GM19238 (cell line): ENCODE measurements around the gene SUCO.

ENCODE experiments used
- DNase-seq: peaks from one replicate; pipeline ENCODE4 v3.0.0; 2011; ENCODE audit warnings: low spot score; ENCODE audit not compliant: insufficient read length

Gene SUCO

DNA sequence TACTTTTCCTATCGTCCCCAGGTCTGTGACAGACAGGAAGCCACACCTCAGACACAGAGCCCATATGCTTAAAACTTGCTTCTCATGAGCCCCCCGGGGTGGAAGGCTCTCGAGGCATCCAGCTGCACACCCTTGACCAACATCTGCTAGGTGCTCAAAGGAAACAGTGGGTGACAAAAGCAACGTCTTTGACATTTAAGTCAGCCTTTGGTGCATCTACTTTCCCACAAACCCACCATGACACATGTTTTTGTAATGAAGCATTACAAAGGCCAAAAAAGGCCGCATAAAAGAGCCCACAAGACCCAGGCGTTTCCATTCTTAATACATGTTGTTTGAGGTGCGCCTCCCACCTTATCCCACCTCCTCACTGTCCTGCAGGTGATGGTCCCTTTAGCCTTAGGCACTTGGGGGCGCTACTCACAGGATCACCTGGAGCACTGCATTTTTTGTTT lies 114.2 kb downstream of the SUCO start:
- no peak for DNase-seq

DNA sequence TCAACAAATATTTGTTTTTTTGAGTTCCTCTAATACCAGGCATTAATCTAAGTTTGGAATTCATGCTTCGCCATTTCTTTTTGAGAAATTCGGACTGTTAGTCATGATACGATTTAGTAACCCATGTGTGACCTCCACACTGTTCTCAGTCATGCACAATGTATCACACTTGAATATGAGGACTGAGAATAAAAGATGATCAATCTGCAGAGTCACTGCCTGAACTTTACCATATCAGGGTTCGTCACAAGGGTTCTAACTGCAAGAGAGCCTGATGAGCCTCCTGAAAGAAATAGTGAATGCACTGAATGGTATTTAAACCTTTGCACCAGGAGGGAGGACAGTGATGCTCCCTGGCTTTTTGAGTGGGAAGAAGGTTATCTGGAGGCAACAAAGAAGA lies 115.0 kb downstream of the SUCO start:
- no peak for DNase-seq

DNA sequence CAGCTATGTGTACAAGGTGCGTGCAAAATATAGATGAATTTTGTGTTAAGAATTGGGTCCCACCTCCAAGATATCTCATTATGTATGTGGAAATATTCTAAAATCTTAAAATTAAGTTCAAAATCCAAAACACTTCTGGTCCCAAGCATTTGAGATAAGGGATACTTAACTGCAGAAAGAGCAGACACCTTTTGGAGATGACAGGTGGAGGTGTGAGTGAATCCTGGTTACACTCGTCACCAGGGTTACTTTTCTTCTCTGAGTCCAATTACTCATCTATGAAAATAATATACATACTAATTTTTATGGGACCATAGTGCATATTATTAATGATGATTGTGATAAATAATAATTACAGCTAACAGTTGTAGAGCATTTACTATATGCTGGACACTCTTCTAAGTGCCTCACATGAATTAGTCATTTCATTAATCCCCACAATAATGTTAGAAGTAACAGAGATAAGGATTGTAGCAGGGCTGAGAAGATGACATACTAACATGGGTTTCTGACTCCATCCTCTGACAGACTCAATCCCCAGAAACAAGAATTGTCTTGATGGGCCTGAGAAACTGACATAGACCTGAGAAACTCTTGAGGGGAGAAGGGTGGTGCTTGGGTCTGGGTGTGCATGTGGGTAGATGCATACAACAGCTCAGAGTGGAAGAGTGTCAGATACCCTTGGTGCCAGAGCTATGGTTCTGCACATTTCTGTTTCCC lies 117.7 kb downstream of the SUCO start:
- DNase-seq: no peak

DNA sequence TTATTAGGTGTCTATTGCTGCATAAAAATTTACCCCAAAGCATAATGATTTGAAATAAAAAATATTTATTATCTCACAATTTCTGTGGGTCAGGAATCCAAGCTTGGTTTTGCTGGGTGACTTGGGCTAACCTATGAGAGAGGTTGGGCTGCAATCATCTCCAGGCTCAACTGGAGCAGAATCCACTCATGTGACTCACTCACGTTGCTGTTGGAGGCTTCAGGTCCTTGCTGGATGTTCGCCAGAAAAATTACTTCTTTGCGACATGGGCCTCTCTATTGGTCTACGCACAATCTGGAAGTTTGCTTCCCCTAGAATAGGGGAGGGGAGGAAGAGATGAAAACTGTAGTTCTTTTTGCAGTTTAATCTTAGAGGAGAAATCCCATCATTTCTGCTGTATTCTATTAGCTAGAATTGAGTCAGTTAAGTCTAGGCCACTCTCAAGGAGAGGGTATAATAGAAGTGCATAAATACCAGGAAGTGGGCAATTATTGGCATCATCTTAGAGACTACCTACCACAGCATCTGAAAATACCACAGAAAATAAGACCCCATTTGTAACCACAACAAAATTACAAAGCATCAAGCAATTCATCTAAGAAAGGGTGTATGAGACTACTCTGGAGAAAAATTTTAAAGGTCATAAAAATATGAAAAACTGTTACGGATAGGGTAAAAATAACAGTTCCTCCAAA lies 120.2 kb downstream of the SUCO start:
- no peak for DNase-seq

DNA sequence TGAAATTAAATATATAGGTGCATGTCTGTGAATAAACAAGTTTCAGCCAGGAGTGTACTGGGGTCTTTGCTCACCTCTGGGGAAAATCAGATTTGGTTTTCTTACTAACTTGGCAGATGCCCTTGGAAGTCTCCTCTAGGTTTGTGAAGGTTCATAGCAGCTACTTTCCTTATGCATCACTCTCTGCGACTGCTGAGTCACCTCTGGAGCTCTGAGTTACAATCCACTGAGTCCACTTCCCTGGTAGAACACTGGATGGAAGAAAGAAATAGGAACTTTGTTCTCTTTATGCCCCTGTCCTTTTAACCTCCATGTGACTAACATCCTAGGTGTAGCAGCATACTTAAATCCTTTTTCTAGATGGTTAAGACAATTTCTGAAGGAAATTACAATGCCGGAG lies 121.6 kb downstream of the SUCO start:
- DNase-seq: no peak

DNA sequence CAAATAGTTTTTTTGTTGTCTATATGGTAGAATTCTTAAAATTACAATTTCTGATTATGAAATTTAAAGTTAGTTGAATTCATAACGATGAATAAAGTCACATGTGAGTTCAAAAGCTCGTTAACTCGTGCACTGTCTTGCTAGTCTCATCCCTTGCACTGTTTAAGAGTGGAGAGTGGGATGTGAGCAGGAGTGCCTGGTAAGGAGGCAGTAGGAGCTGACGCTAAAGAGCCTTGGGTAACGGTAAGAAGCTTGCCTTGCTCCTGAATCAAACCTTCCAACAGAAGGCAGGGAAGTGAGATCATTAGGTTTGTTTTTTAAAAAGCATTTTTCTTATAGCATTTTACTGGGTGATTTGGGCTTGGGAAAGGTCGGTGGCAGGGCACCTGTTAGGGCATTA lies 123.6 kb downstream of the SUCO start:
- DNase-seq: no peak

DNA sequence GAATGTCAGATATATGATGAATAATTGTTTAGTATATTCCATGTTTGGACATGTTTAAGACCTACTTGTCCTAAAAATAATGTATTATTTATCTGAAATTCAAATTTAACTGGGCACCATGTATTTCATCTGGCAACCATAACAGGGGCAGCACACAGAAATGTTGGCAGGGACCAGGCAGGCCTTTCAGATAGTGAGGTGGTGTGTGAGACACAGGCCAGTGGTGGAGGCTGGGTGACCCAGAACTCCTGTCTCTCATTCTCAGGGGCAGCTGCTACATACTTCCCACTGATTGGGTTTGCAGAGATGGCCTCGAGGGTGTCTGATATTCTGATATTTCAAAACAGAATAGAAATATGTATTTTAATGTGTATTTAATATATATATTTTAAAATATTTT lies 124.6 kb downstream of the SUCO start:
- no peak for DNase-seq

DNA sequence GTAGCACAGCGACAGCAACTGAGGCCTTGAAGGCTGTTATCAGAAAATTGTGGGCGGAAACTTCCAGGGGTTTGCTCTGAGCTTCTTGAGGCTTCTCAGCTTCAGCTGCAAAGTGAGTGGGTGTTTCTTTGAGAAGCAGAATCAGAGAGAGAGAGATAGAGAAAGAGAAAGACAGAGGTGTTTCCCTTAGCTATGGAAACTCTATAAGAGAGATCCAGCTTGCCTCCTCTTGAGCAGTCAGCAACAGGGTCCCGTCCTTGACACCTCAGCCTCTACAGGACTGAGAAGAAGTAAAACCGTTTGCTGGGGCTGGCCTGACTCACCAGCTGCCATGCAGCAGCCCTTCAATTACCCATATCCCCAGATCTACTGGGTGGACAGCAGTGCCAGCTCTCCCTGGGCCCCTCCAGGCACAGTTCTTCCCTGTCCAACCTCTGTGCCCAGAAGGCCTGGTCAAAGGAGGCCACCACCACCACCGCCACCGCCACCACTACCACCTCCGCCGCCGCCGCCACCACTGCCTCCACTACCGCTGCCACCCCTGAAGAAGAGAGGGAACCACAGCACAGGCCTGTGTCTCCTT lies 126.0 kb downstream of the SUCO start, which contains the start of gene FASLG:
Gene FASLG (plus strand): TSS at position 233 of the 583 bp plus-strand sequence. CDS start 99 bp downstream, at position 332.
- DNase-seq: no peak

DNA sequence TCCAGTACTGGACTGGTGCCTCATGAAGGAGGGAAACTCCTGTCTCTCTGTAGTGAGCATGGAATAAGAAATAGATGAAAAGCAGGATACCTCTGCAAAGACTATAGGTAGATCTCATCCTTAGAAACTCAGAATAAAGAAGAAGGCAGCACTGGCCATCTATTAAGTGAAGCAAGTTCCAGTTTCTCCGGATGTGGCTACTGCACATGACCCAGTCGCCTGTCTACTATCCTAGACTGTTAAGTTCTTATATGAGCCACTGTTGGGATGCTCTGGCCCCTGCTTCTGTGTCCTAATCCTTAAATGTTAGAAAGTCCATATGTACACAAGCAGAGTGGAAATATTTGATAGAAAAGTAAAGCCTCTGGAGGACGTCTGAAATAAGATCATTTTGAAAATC lies 128.2 kb downstream of the SUCO start:
- no peak for DNase-seq
